Effector CD4-positive, alpha-beta T cell (primary cell): ENCODE data around the gene TTC39C.

Experiments
- DNase-seq: peaks from one replicate; pipeline ENCODE4 v3.0.0-alpha.2; 2020

TTC39C gene

DNA sequence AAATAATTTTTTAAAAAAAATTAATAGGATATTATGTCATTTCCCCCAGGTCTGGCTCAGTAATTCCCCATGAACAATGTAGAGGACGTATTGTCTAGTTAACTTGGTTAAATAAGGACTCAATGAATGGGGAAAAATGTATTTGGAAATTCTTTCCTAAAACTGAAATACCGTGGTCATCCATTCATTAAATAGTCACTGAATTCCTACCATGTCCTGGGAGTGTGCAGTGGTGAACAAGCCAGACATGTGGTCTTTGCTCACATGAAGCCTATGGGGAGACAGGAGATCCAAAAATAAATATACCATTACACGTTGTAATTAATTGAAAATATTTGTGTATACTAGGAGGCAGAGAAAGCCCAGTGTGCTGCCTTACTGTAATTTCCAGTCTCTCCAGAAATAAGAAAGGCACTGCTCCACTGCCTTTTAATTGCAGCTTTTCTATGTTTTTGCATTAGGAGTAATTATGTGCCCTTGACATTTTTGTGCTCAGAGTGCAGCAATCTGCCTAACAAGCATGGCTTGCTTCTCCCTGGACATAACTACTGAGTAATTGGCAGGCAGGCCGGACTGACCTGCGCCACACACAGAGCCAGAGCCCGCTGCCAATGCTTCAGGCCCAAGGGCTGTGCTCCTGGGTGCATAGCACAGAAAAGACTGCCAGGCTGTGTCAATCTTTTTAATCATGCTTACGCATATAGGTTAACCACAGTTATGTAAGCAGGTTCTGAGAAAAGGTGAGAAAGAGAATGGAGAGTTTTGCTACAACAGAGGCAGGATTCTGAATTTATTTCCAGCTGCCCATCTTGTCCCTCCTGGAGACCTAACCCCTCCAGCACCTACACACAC is 22.2 kb upstream of the TTC39C start:
- peak; percentile 52 for DNase-seq

DNA sequence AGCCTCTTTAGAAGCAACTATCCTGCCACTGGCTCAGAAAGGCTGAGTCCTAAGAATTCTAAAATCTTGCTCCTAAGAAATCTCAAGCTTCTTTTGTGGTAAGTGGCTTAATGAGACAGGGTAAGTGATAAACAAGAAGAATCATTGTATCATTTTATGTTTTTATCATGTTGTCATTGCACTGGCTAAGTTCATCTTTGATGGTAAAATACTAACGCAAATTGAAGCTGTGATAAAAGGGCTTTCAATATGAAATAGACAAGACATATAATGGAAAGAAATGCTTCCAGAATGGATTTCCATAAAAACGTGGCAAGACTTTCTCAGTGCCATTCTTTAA is 21.6 kb upstream of the TTC39C start:
- DNase-seq = no peak

DNA sequence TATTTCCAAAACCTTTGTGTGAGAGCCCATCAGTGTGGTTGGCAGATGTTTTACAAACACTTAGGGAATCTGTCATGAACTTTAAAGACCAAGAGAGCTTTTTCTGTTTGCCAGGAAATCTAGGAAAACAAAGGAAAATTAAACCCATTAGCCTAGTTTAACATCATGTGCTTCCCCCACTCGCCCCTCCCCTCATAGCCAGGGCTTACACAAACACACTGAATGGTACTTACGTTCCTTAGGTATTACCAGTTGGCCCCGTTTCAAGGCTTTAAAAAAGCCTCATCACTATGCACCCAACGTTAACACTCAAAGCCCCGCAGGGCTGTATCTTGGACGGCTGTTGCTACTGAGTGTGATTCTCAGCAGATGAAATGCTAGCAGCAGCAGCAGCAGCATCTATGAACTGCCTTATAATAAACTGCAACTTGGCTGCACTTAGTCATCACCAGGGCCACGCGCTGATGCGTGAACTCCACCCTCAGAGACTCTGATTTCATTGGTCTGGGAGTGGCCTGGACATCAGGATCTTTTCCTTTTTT is 20.1 kb upstream of the TTC39C start:
- DNase-seq = peak; percentile 25

DNA sequence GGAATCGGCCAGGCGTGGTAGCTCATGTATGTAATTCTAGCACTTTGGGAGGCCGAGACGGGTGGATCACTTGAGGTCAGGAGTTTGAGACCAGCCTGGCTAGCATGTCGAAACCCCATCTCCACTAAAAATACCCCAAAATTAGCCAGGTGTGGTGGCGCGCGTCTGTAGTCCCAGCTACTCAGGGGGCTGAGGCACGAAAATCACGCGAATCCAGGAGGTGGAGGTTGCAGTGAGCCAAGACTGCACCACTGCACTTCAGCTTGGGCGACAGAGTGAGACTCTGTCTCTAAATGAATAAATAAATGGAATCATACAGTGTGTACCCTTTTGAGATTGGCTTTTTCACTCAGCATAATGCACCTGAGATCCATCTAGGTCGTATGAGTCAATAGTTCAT is 19.4 kb upstream of the TTC39C start:
- no peak for DNase-seq

DNA sequence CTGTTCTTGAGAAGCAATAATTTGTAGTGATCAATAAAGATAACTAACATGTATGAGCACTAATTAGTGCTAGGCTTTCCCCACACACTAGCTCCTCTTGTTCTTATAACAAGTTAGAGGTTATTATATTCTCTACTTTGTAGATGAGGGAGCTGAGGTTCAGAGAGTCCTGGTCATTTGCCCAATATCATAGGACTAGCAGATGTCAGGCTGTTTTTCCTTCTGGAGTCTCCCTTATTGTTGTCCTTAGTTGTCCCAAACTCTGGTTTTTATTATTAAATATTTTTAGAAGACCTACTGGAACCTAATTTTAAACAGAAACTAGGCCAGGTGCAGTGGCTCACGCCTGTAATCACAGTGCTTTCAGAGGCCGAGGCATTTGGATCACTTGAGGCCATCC is 16.5 kb upstream of the TTC39C start:
- no peak for DNase-seq

DNA sequence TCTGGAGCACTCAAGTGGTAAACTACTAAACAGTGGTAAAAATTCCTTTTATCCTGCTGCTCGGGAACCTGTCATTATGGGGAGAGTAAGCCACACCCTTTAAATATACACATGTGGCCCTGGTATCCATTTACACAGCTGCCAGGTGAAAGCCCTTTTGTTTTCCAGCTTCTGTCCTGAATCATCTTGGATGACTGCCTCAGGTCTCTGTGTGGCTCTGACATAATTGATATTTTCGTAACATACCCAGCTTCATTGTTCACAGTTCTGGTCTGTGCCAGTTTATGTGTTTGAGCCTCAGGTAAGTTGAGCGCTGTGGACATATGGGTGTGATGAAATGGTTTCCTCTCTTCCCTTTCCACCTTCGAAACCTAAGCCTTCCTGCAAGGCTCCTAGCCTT is 15.7 kb upstream of the TTC39C start:
- DNase-seq = no peak

DNA sequence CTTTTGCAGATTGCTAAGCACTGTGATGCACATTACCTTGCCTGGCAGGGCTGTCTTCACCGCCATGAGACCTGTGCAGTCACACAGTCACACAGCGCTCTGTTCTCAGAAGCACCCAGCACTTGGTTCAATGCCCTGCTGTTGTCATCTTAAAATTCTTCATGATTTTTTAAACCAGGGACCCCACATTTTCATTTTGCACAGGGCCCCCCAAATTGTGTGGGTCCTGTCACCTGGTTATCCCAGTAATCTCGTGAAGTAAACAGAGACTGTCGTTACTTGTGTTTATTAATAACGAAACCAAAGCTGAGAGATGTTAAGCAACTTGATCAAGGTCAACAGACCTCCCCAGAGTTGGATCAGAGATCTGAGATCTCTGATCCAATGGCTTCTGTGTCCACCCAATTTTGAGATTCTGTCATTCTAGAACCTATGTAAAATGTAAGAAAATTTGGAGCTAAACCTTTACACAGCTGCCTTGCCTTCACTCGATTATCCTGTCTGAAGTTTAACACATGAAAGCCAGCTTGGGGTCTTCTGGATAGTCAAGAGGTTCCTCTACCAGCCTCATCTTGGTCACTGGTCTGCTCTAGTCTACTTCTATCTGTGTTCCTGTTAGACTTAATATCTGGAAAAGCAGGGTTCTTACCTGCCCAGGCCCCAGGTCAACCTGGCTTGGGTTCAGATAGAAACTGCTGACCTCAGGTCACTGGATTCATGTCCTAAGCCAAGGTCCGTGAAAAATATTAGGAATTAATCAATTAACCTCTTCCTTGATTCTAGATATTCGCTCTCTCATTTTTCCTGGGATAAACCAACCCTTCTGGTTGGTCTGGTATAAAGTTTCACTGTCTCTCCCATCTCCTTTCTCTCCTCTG is 13.7 kb upstream of the TTC39C start:
- DNase-seq = no peak

DNA sequence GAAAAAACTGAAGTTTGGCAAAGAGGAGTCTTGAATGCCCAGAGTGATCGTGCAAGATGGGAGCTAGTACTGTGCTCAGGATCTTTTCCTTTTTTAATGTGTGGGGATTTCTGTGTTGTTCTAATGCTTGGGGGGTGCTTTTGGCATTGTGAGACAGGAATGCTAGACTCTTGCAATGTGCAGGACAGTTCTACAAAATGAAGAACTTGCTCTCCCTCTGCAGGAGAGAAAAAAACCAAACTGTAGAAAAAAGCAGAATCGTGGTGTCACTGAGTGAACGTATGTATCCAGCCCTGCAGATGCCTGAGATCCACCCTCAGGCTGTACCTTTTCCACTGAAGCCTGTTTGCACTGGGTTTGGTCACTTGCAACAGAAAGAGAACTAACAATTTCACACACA is 12.1 kb upstream of the TTC39C start:
- no peak for DNase-seq

DNA sequence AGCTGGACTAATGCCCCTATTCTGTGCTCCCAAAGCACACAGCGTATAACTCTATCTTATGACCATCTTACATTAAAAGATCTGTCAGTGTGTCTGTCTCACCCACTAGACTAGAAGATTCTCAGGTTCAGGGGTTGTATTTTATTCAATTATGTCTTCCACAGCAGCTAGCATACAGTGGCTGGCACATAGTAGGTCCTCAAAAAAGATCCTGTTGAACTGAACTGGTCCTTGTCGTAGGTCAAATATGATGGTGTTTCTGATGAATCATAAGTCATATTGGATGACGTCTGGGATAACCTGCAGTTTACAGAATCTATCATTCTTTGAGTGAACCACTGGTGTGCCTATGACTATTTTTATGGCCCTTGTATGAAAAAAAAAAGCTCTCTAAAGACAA is 11.3 kb upstream of the TTC39C start:
- no peak for DNase-seq

DNA sequence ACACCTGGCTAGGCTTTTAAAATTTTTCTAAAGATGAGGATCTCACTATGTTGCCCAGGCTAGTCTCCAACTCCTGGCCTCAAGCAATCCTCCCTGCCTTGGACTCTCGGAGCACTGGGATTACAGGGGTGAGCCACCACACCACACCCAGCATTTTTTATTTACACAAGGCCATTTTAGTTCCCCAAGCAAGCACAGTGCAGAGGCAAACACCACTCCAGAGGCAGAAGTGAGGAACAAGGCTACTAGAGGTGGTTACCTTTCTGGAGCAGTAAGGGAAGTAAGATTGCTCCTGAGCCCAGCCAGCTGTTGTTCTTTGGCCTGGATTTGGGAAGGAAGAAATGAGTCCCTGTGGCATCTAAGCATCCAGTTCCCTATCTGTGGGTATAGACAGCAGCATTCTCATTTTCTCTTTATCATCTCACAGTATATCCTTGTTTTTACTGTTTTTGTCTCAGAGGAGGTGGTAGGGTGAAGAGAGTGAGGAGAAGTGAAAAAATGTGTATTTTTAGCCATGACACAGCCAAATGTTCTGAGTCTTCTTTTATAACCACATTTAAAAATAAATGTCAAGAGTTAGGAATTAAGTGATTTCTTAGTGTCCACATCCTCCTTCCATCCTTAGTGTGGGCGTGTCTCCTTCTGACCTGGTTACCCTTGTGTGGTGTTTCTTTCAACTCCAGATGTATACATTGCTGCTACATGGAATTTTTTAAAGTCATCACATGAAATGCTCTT is 10.5 kb upstream of the TTC39C start:
- DNase-seq = no peak

DNA sequence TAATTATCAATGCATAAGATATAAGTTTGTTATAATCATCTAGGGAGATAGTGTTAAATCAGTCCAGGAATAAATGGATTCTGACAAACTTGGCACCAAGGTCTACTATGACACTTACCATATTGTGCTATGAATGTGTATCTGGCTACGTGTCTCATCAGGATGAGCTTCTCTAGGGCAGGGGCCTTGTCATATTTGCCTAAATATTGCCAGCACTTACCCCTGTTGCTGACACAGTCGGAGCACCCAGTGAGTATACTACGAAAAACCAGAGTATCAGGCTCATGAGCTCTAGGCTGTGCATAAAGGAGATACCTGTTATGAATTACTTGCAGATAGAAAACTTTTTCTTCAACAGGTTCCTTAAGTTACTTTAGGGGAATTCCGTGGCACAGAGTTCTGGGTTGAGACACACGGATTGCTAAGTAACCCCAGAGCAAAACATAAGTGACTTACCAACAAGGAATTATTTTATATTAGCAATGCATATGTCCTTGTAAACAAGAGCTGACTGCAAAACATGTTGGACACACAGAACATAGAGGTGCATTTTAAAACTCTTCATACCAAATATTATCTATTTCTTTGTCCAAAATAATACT is 7.7 kb upstream of the TTC39C start:
- DNase-seq = no peak

DNA sequence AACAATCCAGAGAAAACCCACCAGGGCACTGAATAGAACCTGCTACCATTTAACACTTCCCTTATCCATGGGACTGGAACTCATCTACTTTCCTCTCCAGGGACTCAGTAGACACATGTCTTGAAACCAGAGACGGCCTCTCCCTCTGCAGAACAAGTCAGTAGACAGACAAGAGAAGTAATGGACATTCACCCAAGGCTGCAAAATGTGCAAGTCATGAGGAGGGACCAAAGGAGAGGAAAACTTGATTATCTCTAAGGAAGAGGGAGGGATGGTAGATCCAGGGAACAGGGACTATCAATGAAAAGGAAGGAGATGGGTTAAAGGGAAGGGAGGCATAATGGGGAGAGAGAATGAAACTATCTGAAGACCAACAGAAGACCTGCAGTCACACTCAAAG is 5.3 kb upstream of the TTC39C start:
- no peak for DNase-seq

DNA sequence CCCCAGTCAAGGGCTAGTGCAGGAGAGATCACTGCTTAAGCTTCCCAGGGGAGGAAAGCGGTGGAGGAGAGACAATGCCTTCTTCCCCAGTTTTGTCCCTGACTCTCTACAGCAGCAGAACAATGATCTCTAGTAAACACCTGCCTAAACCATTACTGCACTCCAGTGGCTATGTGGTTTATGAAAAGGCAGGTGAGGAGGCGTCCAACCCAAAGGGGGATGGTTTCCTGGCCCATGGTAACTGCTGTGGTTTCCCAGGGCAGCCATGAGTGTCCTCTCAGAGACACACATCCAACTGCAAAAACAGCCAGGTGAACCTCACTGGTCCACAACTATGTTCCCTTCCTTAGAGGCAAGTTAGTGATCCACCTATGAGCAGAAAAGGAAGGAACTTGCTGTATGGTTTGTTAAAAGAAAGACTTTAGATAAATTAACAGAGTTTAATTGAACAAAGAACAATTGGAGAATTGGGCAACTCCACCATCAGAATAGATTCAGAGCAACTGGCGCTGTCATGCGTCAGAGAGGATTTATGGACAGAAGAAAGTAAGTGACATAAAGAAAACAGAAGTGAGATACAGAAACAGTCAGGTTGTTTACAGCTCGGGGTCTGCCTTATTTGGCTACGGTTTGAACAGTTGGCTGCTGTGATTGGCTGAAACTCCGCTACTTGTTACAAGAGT is 4.8 kb upstream of the TTC39C start:
- no peak for DNase-seq

DNA sequence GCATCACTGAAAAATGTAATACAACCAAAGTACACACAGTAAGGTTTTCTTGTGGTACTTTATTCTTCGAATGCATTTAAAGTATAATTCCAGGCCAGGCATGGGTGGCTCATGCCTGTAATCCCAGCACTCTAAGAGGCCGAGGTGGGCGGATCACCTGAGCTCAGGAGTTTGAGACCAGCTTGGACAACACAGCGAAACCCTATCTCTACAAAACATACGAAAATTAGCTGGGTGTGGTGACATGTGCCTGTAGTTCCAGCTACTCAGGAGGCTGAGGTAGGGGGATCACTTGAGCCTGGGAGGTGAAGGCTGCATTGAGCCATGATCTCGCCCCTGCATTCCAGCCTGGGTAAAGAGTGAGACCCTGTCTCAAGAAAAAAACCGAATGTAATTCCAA is 3.9 kb upstream of the TTC39C start:
- no peak for DNase-seq

DNA sequence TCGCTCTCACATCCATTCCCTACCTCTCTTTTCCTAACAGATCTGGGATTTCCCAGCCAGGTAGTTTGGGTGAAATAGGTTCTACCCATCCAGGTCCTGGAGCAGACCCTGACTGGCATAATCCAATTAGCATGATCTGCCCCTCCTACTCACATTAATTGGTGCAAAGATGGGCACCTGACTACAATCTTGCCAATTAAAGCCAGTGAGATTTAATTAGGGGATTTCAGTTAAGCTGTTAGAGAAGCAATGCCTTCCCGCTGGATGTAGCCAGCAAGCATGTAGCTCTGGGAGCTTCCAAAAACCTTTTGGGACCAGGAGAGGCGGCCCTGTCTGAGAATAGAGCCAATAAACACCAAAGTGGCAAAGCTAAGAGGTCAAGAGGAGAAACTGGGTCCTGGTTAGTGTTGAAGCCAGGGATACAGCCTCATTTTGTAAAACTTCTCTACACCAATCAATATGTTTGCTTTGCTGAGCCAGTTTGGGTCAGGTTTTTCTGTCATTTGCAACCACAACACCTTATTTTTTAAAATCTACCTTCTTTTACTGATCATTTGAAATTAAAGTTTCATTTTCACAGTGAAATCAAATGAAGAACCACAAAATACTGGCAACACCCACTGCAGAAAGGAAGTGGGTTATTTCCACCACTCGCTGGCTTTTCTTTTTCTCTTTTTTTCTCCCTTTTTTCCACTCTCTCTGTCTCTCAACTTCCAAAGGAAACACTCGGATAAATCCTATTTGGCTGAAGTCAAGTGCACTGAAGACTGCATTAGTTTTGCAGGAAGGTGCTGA is 3.2 kb upstream of the TTC39C start:
- no peak for DNase-seq

DNA sequence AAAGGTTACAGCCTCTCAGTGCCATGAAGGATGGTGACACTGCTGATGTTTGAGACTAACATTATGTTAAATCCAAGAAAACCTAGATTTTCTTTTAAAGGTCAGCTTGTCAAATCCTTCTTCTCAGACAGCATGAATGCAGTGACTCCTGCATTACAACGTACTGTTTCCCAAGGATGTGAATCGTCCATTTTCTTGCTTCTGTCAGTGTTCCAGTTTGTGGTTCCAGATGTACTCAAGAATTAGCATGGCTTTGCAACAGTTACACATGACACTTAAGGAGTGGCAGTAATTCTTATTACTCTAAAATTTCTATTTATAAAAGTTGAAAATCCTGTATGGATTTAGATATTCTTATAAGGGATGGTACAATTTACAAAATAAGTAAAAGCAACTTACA is 1.5 kb upstream of the TTC39C start:
- no peak for DNase-seq

DNA sequence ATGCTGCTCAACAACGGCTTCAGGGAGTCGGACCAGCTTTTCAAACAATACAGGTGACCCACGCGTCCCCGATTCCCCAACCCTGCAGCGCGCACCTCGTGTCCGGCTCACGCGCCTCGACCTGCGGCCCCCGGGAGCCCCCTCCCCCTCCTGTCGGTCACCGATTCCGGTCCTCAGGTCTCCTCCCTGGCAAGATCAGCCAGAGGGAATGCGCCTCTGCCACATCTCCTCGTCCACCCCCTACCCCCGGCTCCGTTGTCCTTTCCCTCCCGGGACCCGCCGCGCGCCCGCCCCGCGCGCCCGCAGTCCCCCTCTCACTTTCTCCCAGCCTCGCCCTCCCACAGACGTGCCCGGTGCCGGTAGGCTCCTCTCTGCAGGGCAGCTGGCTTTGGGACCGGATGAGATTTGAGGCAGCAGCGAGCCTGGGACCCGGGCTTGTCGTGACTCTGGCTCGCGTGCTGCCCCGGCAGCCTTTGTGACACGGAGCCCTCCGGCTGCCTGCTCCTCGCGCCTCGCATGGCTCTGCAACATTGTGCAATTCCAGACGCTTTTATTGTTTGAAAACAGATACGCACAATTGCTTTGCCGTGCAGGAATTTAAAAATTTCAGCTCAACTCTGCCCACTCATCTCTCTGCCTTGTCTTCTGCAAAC is 558 bp downstream of the TTC39C start:
- peak; percentile 28 for DNase-seq

DNA sequence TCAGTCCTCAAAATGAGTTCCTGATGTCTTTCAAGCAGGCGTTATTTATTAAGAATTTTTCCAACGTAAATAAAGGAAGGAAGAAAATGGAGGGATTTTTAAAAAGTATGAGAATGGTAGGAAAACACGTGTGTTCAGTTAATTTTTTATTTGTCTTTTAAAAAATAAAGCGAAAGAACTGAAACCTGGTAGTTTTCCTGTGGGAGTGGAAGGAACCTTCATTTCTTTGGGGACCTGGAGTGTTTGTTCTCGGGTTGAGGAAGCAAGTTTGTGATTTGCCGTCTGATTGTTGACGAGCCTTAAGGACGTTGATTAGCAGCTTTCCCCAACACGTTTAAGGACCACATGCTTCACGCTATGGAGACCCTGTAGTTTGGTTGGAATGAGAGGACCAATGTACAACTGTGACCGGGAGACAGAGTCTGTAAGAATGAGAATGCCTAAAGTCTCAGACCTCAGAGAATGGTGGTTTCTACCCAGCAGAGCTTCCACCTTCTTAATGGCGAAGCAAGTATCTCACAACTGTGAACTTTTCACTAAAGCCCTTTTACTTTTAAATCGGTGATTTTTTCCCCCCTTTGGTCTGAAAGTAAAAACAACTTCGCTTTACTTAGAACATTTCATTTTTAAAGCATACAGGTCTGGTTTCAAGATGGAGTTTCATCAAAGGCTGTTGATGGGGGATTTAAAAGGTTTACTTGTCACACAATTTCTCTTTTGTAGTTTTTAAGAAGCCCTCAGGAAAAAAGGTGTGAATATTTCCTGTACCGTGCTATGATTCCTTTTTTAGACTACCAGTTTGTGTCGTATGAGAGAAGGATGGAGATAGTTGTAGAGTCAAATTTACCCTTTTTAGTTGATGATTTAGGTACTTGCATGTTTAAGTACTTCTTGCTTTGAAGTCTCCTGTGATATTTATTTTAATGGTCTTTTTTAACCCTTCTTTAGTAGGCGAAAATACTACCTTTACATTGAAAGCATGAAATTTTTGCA is 1.4 kb downstream of the TTC39C start:
- no peak for DNase-seq

DNA sequence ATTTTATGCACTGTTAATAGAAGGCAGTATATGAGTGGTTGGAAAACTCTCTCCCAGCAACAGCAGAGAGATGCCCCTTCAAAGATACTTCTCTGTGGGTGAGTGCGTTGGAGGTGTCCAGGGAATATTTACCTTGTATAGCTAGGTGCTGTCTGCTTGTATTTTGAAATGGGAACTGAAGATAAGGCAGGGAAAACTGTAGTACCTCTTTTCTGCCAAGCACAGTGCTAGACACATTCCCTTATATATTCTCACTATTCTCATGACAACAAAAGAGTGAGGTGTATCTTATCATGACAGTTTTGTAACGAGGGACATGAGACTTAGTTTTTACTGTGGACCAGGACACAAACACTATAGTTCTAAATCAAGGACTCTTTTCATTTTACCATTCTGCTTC is 2.1 kb downstream of the TTC39C start:
- DNase-seq = no peak
